SH-SY5Y (cell line): ENCODE data around the gene CCL18.
"Not testable (repeated sequence)": the region's sequence is repeated elsewhere in the genome, so short reads cannot be mapped to it uniquely, and the experiment has no call there.

ENCODE experiments used
- GATA2 ChIP-seq: IDR thresholded peaks from 2 replicates; pipeline ENCODE4 v1.6.1; 2011; ENCODE audit warnings: mild to moderate bottlenecking, low read depth, low read length
- GATA3 ChIP-seq: IDR thresholded peaks from 2 replicates; pipeline ENCODE4 v1.6.1; 2011; ENCODE audit warnings: low read depth, mild to moderate bottlenecking, low read length, moderate library complexity

DNA sequence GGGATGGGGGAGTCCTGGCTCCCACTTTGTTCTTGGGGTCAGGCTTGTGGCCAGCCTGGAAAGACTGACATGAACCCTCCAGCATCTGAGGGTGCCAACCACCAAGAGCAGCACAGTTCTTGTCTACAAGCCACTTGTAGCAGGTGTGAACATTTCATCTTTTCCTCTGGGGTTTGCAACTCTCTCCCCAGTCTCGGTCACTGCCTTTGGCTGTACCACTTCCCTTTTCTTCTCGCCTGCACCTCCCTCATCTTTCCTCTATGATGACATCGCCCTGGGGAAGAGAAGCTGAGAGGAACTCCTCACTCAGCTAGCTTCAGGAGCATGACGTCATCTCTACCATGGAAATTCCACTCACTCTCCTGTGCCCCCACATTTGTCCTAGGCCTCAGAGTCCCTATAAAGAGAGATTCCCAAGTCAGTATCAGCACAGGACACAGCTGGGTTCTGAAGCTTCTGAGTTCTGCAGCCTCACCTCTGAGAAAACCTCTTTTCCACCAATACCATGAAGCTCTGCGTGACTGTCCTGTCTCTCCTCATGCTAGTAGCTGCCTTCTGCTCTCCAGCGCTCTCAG is 39.4 kb downstream of the CCL18 start, which contains the start of gene CCL4:
- TF ChIP-seq GATA3, GATA2: not testable (repeated sequence)
